Measurements from ENCODE around the gene CETN3. TPM values are rescaled to one million over a fixed set of nuclear protein-coding genes. Genes with fewer than 3 reads are reported as not detected.

Gene CETN3
- 15.7 and 22.4 TPM in 2 replicates for total RNA-seq

DNA sequence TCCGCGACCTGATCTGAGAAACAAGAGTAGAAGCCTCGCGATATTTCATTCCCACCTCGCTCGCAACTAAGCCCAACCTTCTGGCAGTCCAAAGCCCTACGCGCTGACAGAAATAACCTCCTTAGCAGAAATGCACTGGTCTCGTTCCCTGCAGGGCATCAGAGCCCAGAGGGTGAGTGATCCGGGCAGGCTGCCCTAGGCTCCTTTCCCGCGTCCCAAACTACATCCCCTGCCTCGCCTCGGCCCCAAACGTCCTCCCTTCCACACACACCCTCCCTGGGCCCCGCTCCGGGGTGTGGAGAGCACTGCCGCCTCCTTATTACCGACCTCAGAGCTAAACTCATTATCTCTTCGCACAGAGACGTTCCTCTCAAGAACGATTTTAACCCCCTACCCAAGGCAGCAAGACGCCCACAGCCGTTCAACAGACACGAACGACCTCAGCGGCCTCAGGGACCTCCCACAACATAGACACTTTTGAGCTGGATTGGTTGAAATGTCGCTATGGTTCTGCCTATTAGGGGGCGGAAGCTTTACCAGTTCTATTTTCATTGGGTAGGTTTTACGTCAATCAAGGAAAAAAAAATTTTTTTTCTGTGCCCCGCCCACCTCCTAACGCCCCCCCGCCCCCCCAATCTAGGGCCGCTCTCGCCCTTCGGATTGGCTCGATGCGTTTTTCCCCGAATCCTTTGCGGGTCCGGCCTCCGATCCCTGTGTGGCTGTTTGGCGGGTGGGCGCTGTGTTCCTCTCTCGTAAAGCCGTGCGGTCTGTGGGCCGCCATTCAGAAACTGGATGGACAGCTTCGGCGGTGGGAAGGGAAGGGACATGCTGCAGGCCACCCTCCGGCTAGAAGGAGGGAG is at the start of gene CETN3:
Gene CETN3, minus strand, starts transcription at position 439 of the 860 bp plus-strand sequence. Its CDS starts 95 bp downstream, at position 344.

Other genes with a start within 250 kb of the CETN3 start
- gene MBLAC2, start 65.0 kb upstream of the CETN3 start, total RNA-seq: 3.9 and 4.9 TPM in 2 replicates
- 22.7 and 26.1 TPM in 2 replicates for gene POLR3G, start 65.1 kb upstream of the CETN3 start, total RNA-seq
- 6.9 and 11.8 TPM in 2 replicates for gene LYSMD3, start 119.8 kb upstream of the CETN3 start, total RNA-seq
- gene ADGRV1, start 149.0 kb upstream of the CETN3 start, total RNA-seq: 0.49 and 0.60 TPM in 2 replicates